IgD-negative memory B cell (primary cell): ENCODE measurements around the gene FAM32A. TPM values are rescaled to one million over a fixed set of nuclear protein-coding genes. Genes with fewer than 3 reads are reported as not detected.
"Not testable (repeated sequence)": the region's sequence is repeated elsewhere in the genome, so short reads cannot be mapped to it uniquely, and the experiment has no call there.

Experiments
- H3K27ac Mint-ChIP-seq, 3 donors: one replicate each; pipeline ENCODE4 v1.8.0; 2020 to 2022; ENCODE audit warnings: mild to moderate bottlenecking in 3 of 3, mixed read lengths in 3 of 3, moderate library complexity in 1 of 3
- H3K27me3 Mint-ChIP-seq: one replicate; pipeline ENCODE4 v1.8.0; 2021; ENCODE audit warnings: mixed read lengths
- H3K36me3 Mint-ChIP-seq: one replicate; pipeline ENCODE4 v1.8.0; 2020; ENCODE audit warnings: mild to moderate bottlenecking, mixed read lengths
- H3K4me1 Mint-ChIP-seq, 3 donors: one replicate each; pipeline ENCODE4 v1.8.0; 2020 to 2022; ENCODE audit warnings: mixed read lengths in 3 of 3, mild to moderate bottlenecking in 1 of 3
- H3K4me3 Mint-ChIP-seq, 4 donors: one replicate each; pipeline ENCODE4 v1.8.0; 2020 to 2022; ENCODE audit warnings: mild to moderate bottlenecking in 4 of 4, mixed read lengths in 4 of 4, moderate library complexity in 3 of 4
- H3K9me3 Mint-ChIP-seq, 3 donors: one replicate each; pipeline ENCODE4 v1.8.0; 2020 to 2021; ENCODE audit warnings: mixed read lengths in 3 of 3, mild to moderate bottlenecking in 1 of 3
- polyA plus RNA-seq: library from polyadenylated mRNA; unstranded; fragments of 300-500 nt; fragmentation: Illumina TruSeq; gene quantifications from one replicate; pipeline ENCODE4 v1.2.3, GENCODE V29; 2021

Gene FAM32A
- polyA plus RNA-seq, 1 donor from 2014 or later = 123 TPM

GRCh38 chr19:16155128-16155527, 30.1 kb upstream of the FAM32A start:
- Mint-ChIP-seq H3K4me3 (peak overlapping the region in 3 of 4 donors; percentile 14 to 76 (median 19)), H3K4me1 (peaks cover 23 to 25% (median 23%) of the 10 kb centered on the region in 3 donors), H3K9me3 (no peaks in the 10 kb centered on the region), H3K27me3 (no peaks in the 10 kb centered on the region), H3K36me3 (peaks cover 20% of the 10 kb centered on the region), H3K27ac (peak overlapping the region; percentile 79 to 93 (median 80))

GRCh38 chr19:16156904-16157303, 28.3 kb upstream of the FAM32A start:
- Mint-ChIP-seq H3K27ac (peak overlapping the region in 2 of 3 donors; percentile 71 to 86), H3K4me1 (peaks cover 23 to 25% (median 23%) of the 10 kb centered on the region in 3 donors), H3K27me3 (no peaks in the 10 kb centered on the region), H3K36me3 (peaks cover 20% of the 10 kb centered on the region), H3K9me3 (no peaks in the 10 kb centered on the region), H3K4me3 (no peak overlapping the region)

- no peaks in the 10 kb centered on the region for H3K9me3 Mint-ChIP-seq
- no peaks in the 10 kb centered on the region for H3K27me3 Mint-ChIP-seq
- peaks cover 20% of the 10 kb centered on the region for H3K36me3 Mint-ChIP-seq
- H3K27ac Mint-ChIP-seq = peak overlapping the region in 1 of 3 donors; percentile 20
- peaks cover 23 to 25% (median 23%) of the 10 kb centered on the region in 3 donors for H3K4me1 Mint-ChIP-seq
- peak overlapping the region in 1 of 4 donors; percentile 63 for H3K4me3 Mint-ChIP-seq
Observed at GRCh38 chr19:16157601-16158000, 27.6 kb upstream of the FAM32A start.

- Mint-ChIP-seq H3K27me3 (no peaks in the 10 kb centered on the region), H3K4me1 (peaks cover 14 to 18% (median 15%) of the 10 kb centered on the region in 3 donors), H3K27ac (no peak overlapping the region), H3K9me3 (no peaks in the 10 kb centered on the region), H3K4me3 (no peak overlapping the region), H3K36me3 (peaks cover 17% of the 10 kb centered on the region)
Observed at GRCh38 chr19:16159655-16160054, 25.6 kb upstream of the FAM32A start.

- Mint-ChIP-seq H3K27me3 (no peaks in the 10 kb centered on the region), H3K4me1 (peaks cover 6 to 10% (median 7%) of the 10 kb centered on the region in 3 donors), H3K9me3 (no peaks in the 10 kb centered on the region), H3K4me3 (peak overlapping the region in 1 of 4 donors; percentile 3), H3K36me3 (peaks cover 15% of the 10 kb centered on the region), H3K27ac (no peak overlapping the region)
Observed at GRCh38 chr19:16160445-16160942, 24.7 kb upstream of the FAM32A start.

- no peaks in the 10 kb centered on the region for H3K9me3 Mint-ChIP-seq
- H3K4me1 Mint-ChIP-seq = peaks cover 5 to 7% (median 7%) of the 10 kb centered on the region in 3 donors
- H3K36me3 Mint-ChIP-seq = peaks cover 12% of the 10 kb centered on the region
- no peaks in the 10 kb centered on the region for H3K27me3 Mint-ChIP-seq
- peak overlapping the region in 1 of 3 donors; percentile 73 for H3K27ac Mint-ChIP-seq
- no peak overlapping the region for H3K4me3 Mint-ChIP-seq
Observed at GRCh38 chr19:16160943-16161560, 24.2 kb upstream of the FAM32A start.

GRCh38 chr19:16161840-16162239, 23.4 kb upstream of the FAM32A start:
- Mint-ChIP-seq H3K27ac (peak overlapping the region in 1 of 3 donors; percentile 73), H3K27me3 (no peaks in the 10 kb centered on the region), H3K4me1 (peaks cover 0 to 2% (median under 1%) of the 10 kb centered on the region in 3 donors), H3K36me3 (peaks cover 7% of the 10 kb centered on the region), H3K4me3 (no peak overlapping the region), H3K9me3 (no peaks in the 10 kb centered on the region)

GRCh38 chr19:16164222-16164890, 20.9 kb upstream of the FAM32A start:
- no peaks in the 10 kb centered on the region for H3K27me3 Mint-ChIP-seq
- no peaks in the 10 kb centered on the region for H3K36me3 Mint-ChIP-seq
- no peak overlapping the region for H3K4me3 Mint-ChIP-seq
- no peaks in the 10 kb centered on the region for H3K9me3 Mint-ChIP-seq
- peaks cover 6 to 10% (median 7%) of the 10 kb centered on the region in 3 donors for H3K4me1 Mint-ChIP-seq
- no peak overlapping the region for H3K27ac Mint-ChIP-seq

- Mint-ChIP-seq H3K9me3 (no peaks in the 10 kb centered on the region), H3K27me3 (no peaks in the 10 kb centered on the region), H3K4me3 (no peak overlapping the region), H3K27ac (no peak overlapping the region), H3K4me1 (peaks cover 6 to 14% (median 10%) of the 10 kb centered on the region in 3 donors), H3K36me3 (no peaks in the 10 kb centered on the region)
Observed at GRCh38 chr19:16166417-16166816, 18.8 kb upstream of the FAM32A start.

GRCh38 chr19:16167055-16167454, 18.2 kb upstream of the FAM32A start:
- Mint-ChIP-seq H3K27ac (no peak overlapping the region), H3K27me3 (no peaks in the 10 kb centered on the region), H3K36me3 (no peaks in the 10 kb centered on the region), H3K9me3 (no peaks in the 10 kb centered on the region), H3K4me3 (no peak overlapping the region), H3K4me1 (peaks cover 6 to 14% (median 10%) of the 10 kb centered on the region in 3 donors)

GRCh38 chr19:16168465-16169081, 16.6 kb upstream of the FAM32A start:
- H3K9me3 Mint-ChIP-seq = no peaks in the 10 kb centered on the region
- no peaks in the 10 kb centered on the region for H3K36me3 Mint-ChIP-seq
- peak overlapping the region in 1 of 3 donors; percentile 14 for H3K27ac Mint-ChIP-seq
- H3K4me3 Mint-ChIP-seq = peak overlapping the region in 2 of 4 donors; percentile 31 to 86
- H3K4me1 Mint-ChIP-seq = peaks cover 6 to 20% (median 13%) of the 10 kb centered on the region in 3 donors
- no peaks in the 10 kb centered on the region for H3K27me3 Mint-ChIP-seq

- Mint-ChIP-seq H3K9me3 (no peaks in the 10 kb centered on the region), H3K27me3 (no peaks in the 10 kb centered on the region), H3K27ac (no peak overlapping the region), H3K36me3 (no peaks in the 10 kb centered on the region), H3K4me3 (no peak overlapping the region), H3K4me1 (peaks cover 6 to 20% (median 15%) of the 10 kb centered on the region in 3 donors)
Observed at GRCh38 chr19:16170134-16170533, 15.1 kb upstream of the FAM32A start.

GRCh38 chr19:16175954-16176353, 9.3 kb upstream of the FAM32A start:
- H3K27ac Mint-ChIP-seq = no peak overlapping the region
- H3K9me3 Mint-ChIP-seq = peaks cover 0 to 2% (median 0%) of the 10 kb centered on the region in 3 donors
- H3K27me3 Mint-ChIP-seq = no peaks in the 10 kb centered on the region
- H3K4me1 Mint-ChIP-seq = peaks cover 0 to 14% (median 14%) of the 10 kb centered on the region in 3 donors
- H3K4me3 Mint-ChIP-seq = no peak overlapping the region
- H3K36me3 Mint-ChIP-seq = peaks cover 2% of the 10 kb centered on the region

GRCh38 chr19:16178866-16179265, 6.3 kb upstream of the FAM32A start:
- Mint-ChIP-seq H3K27ac (peak overlapping the region in 1 of 3 donors; percentile 6), H3K4me1 (peaks cover 7 to 15% (median 13%) of the 10 kb centered on the region in 3 donors), H3K4me3 (peak overlapping the region in 3 of 4 donors; percentile 2 to 84 (median 81))
- H3K36me3 Mint-ChIP-seq, H3K9me3 Mint-ChIP-seq, H3K27me3 Mint-ChIP-seq: not testable (repeated sequence)

GRCh38 chr19:16180611-16181010, 4.6 kb upstream of the FAM32A start:
- Mint-ChIP-seq H3K4me3 (no peak overlapping the region), H3K27ac (peak overlapping the region in 1 of 3 donors; percentile 32), H3K9me3 (peaks cover 0 to 2% (median 0%) of the 10 kb centered on the region in 3 donors), H3K27me3 (no peaks in the 10 kb centered on the region), H3K36me3 (peaks cover 2% of the 10 kb centered on the region), H3K4me1 (peaks cover 13 to 20% (median 13%) of the 10 kb centered on the region in 3 donors)
